H9 (cell line): ENCODE results near the gene MAGI1. TPM values are rescaled to one million over a fixed set of nuclear protein-coding genes. Genes with fewer than 3 reads are reported as not detected.

ENCODE experiments used
- DNase-seq: peaks from one replicate; pipeline ENCODE4 v3.0.0-alpha.2; 2017
- H2AFZ ChIP-seq: one replicate; pipeline ENCODE4 v1.6.1; 2013; ENCODE audit warnings: mild to moderate bottlenecking, low read length, control low read depth, moderate library complexity
- H2AK5ac ChIP-seq: 2 replicates; pipeline ENCODE4 v1.6.1; 2013; ENCODE audit warnings: low read length, control low read depth, mixed read lengths; ENCODE audit not compliant: insufficient read length
- H2BK120ac ChIP-seq: one replicate; pipeline ENCODE4 v1.6.1; 2013; ENCODE audit warnings: low read depth, mild to moderate bottlenecking, low read length, control low read depth, inconsistent platforms; ENCODE audit not compliant: poor library complexity, severe bottlenecking
- H2BK12ac ChIP-seq: 2 replicates; pipeline ENCODE4 v1.6.1; 2013; ENCODE audit warnings: low read length, control low read depth, mixed read lengths, low read depth; ENCODE audit not compliant: insufficient read length
- H2BK15ac ChIP-seq: 2 replicates; pipeline ENCODE4 v1.6.1; 2013; ENCODE audit warnings: low read depth, low read length, control low read depth
- H2BK20ac ChIP-seq: one replicate; pipeline ENCODE4 v1.6.1; 2013; ENCODE audit warnings: low read depth, mild to moderate bottlenecking, low read length, control low read depth, inconsistent platforms; ENCODE audit not compliant: poor library complexity, severe bottlenecking
- H2BK5ac ChIP-seq: 2 replicates; pipeline ENCODE4 v1.6.1; 2013; ENCODE audit warnings: low read length, control low read depth, mixed read lengths; ENCODE audit not compliant: insufficient read length
- H3K14ac ChIP-seq: 2 replicates; pipeline ENCODE4 v1.6.1; 2013; ENCODE audit warnings: low read length, control low read depth; ENCODE audit not compliant: insufficient read depth
- H3K18ac ChIP-seq: 2 replicates; pipeline ENCODE4 v1.6.1; 2013; ENCODE audit warnings: low read depth, mild to moderate bottlenecking, mixed read lengths, low read length, control low read depth; ENCODE audit not compliant: insufficient read length
- H3K23ac ChIP-seq: 2 replicates; pipeline ENCODE4 v1.6.1; 2013; ENCODE audit warnings: low read length, control low read depth, mixed read lengths, low read depth; ENCODE audit not compliant: insufficient read length
- H3K23me2 ChIP-seq: 2 replicates; pipeline ENCODE4 v1.6.1; 2013; ENCODE audit warnings: low read depth, mild to moderate bottlenecking, mixed read lengths, low read length, control low read depth; ENCODE audit not compliant: insufficient read length, poor library complexity, severe bottlenecking
- H3K27ac ChIP-seq: 2 replicates; pipeline ENCODE4 v1.5.1; 2013; ENCODE audit warnings: low read length, control low read depth, mixed read lengths, low read depth; ENCODE audit not compliant: insufficient read length
- H3K27me3 ChIP-seq: 2 replicates; pipeline ENCODE4 v1.6.1; 2013; ENCODE audit warnings: low read length, control low read depth, inconsistent platforms; ENCODE audit not compliant: insufficient read depth
- H3K4ac ChIP-seq: 2 replicates; pipeline ENCODE4 v1.6.1; 2013; ENCODE audit warnings: low read depth, mild to moderate bottlenecking, control low read depth, inconsistent platforms, low read length, moderate library complexity
- H3K4me1 ChIP-seq: 2 replicates; pipeline ENCODE4 v1.6.1; 2013; ENCODE audit warnings: low read length, control low read depth, inconsistent platforms; ENCODE audit not compliant: insufficient read depth
- H3K4me2 ChIP-seq: 2 replicates; pipeline ENCODE4 v1.6.1; 2013; ENCODE audit warnings: low read length, control low read depth, mixed read lengths; ENCODE audit not compliant: insufficient read length, insufficient read depth
- H3K56ac ChIP-seq: 2 replicates; pipeline ENCODE4 v1.6.1; 2013; ENCODE audit warnings: low read depth, mild to moderate bottlenecking, mixed read lengths, low read length, control low read depth; ENCODE audit not compliant: insufficient read length
- H3K79me1 ChIP-seq: 2 replicates; pipeline ENCODE4 v1.6.1; 2013; ENCODE audit warnings: low read depth, mild to moderate bottlenecking, moderate library complexity, low read length, control low read depth, inconsistent platforms; ENCODE audit not compliant: insufficient read depth, poor library complexity, severe bottlenecking
- H3K79me2 ChIP-seq: 2 replicates; pipeline ENCODE4 v1.6.1; 2013; ENCODE audit warnings: low read length, control low read depth, inconsistent platforms; ENCODE audit not compliant: insufficient read depth
- H3K9ac ChIP-seq: 2 replicates; pipeline ENCODE4 v1.6.1; 2013; ENCODE audit warnings: low read length, control low read depth, mixed read lengths; ENCODE audit not compliant: insufficient read length; ENCODE audit errors: extremely low read depth
- H3K9me3 ChIP-seq: one replicate; pipeline ENCODE4 v1.6.1; 2013; ENCODE audit warnings: low read depth, low read length, inconsistent platforms; ENCODE audit not compliant: control insufficient read depth
- H3T11ph ChIP-seq: one replicate; pipeline ENCODE4 v1.6.1; 2013; ENCODE audit warnings: mild to moderate bottlenecking, low read length, control low read depth, inconsistent platforms
- H4K20me1 ChIP-seq: one replicate; pipeline ENCODE4 v1.6.1; 2013; ENCODE audit not compliant: control insufficient read depth, insufficient read length, insufficient read depth
- H4K5ac ChIP-seq: 2 replicates; pipeline ENCODE4 v1.6.1; 2013; ENCODE audit warnings: low read depth, mild to moderate bottlenecking, mixed read lengths, low read length, control low read depth; ENCODE audit not compliant: insufficient read length
- H4K8ac ChIP-seq: replicated peaks from 2 replicates; pipeline ENCODE4 v1.6.1; 2013; ENCODE audit warnings: low read length, control low read depth, mixed read lengths, low read depth; ENCODE audit not compliant: insufficient read length
- H4K91ac ChIP-seq: 2 replicates; pipeline ENCODE4 v1.6.1; 2013; ENCODE audit warnings: low read depth, mild to moderate bottlenecking, moderate library complexity, mixed read lengths, low read length, control low read depth; ENCODE audit not compliant: insufficient read length
- H3K27ac Mint-ChIP-seq, 3 experiments: 2 replicates in 2 of 3; 3 replicates in 1 of 3; pipeline ENCODE4 v1.8.0; 2020 to 2021; ENCODE audit warnings: mixed read lengths in 3 of 3, mild to moderate bottlenecking in 1 of 3, moderate library complexity in 1 of 3
- H3K27me3 Mint-ChIP-seq: 2 replicates; pipeline ENCODE4 v1.8.0; 2021; ENCODE audit warnings: low read depth, mild to moderate bottlenecking, moderate library complexity, mixed read lengths
- H3K36me3 Mint-ChIP-seq, 3 experiments: 2 replicates in 2 of 3; 3 replicates in 1 of 3; pipeline ENCODE4 v1.8.0; 2020 to 2021; ENCODE audit warnings: low read depth in 3 of 3, mixed read lengths in 3 of 3; ENCODE audit not compliant: insufficient read depth in 1 of 3
- H3K4me1 Mint-ChIP-seq, 2 experiments: 2 replicates each; pipeline ENCODE4 v1.8.0; 2020; ENCODE audit warnings: mixed read lengths in 2 of 2
- H3K4me3 Mint-ChIP-seq, 2 experiments: 2 replicates in 1 of 2; 3 replicates in 1 of 2; pipeline ENCODE4 v1.8.0; 2020 to 2021; ENCODE audit warnings: mild to moderate bottlenecking in 2 of 2, mixed read lengths in 2 of 2, moderate library complexity in 1 of 2
- H3K9me3 Mint-ChIP-seq, 2 experiments: 2 replicates in 1 of 2; 3 replicates in 1 of 2; pipeline ENCODE4 v1.8.0; 2020; ENCODE audit warnings: mild to moderate bottlenecking in 2 of 2, mixed read lengths in 2 of 2, moderate library complexity in 1 of 2
- WGBS: extraction: QIAGEN DNeasy Blood & Tissue Kit; methylation state at CpG from one replicate; pipeline ENCODE4 v1.1.7; 2013; ENCODE audit warnings: missing lambda C conversion rate, low lambda C conversion rate, mixed read lengths; ENCODE audit not compliant: insufficient read length; ENCODE audit errors: extremely low coverage; 5-methylcytosine and 5-hydroxymethylcytosine counted together
- total RNA-seq: library from RNA; stranded (reverse); gene quantifications from 2 replicates; pipeline ENCODE4 v1.2.1, GENCODE V29; 2021
- TF ChIP-seq, protein P1 (sequence below): fragments of 200-600 bp; sonication (generic); conservative IDR thresholded peaks from 3 replicates; pipeline ENCODE4 v1.8.0; 2021; ENCODE audit warnings: antibody characterized with exemption, mild to moderate bottlenecking

MAGI1 gene
- total RNA-seq, 1 experiment from 2014 or later, result 65.7 TPM

- no peak overlapping the region for H3T11ph ChIP-seq
- no peak overlapping the region for H3K56ac ChIP-seq
- H4K5ac ChIP-seq, result no peak overlapping the region
- no peak overlapping the region for H2BK20ac ChIP-seq
- H3K9ac ChIP-seq, result no peak overlapping the region
- no peak overlapping the region for H2AK5ac ChIP-seq
- H3K14ac ChIP-seq, result no peak overlapping the region
- peaks cover 10% of the 10 kb centered on the region; the same call in 1 of the 2 replicates for H3K4me1 ChIP-seq
- H3K23ac ChIP-seq, result no peak overlapping the region
- peaks cover 2% of the 10 kb centered on the region; the same call in 1 of the 2 replicates for H3K79me2 ChIP-seq
- TF ChIP-seq, protein P1, sequence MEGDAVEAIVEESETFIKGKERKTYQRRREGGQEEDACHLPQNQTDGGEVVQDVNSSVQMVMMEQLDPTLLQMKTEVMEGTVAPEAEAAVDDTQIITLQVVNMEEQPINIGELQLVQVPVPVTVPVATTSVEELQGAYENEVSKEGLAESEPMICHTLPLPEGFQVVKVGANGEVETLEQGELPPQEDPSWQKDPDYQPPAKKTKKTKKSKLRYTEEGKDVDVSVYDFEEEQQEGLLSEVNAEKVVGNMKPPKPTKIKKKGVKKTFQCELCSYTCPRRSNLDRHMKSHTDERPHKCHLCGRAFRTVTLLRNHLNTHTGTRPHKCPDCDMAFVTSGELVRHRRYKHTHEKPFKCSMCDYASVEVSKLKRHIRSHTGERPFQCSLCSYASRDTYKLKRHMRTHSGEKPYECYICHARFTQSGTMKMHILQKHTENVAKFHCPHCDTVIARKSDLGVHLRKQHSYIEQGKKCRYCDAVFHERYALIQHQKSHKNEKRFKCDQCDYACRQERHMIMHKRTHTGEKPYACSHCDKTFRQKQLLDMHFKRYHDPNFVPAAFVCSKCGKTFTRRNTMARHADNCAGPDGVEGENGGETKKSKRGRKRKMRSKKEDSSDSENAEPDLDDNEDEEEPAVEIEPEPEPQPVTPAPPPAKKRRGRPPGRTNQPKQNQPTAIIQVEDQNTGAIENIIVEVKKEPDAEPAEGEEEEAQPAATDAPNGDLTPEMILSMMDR, result no peak
- Mint-ChIP-seq H3K4me3 (no peak overlapping the region), H3K9me3 (no peaks in the 10 kb centered on the region), H3K36me3 (peaks cover 0 to 2% (median 0%) of the 10 kb centered on the region in 3 experiments; a peak in 1 of 7 replicates), H3K27me3 (no peaks in the 10 kb centered on the region), H3K4me1 (peaks cover 45 to 59% of the 10 kb centered on the region in 2 experiments), H3K27ac (peak overlapping the region in 2 of 3 experiments; percentile 13 to 68; a peak in 2 of 7 replicates)
- WGBS, result no CpG with 5 or more reads among the region's 1 CpG
- no peak overlapping the region for H2BK15ac ChIP-seq
- no peak overlapping the region for H2BK12ac ChIP-seq
- DNase-seq, result no peak
- H3K4ac ChIP-seq, result no peak overlapping the region
- H4K20me1 ChIP-seq, result no peaks in the 10 kb centered on the region
- no peak overlapping the region for H3K27ac ChIP-seq
- no peak overlapping the region for H2BK120ac ChIP-seq
- H3K4me2 ChIP-seq, result no peak overlapping the region
- no peaks in the 10 kb centered on the region for H3K27me3 ChIP-seq
- H2BK5ac ChIP-seq, result no peak overlapping the region
- no peak overlapping the region for H4K91ac ChIP-seq
- no peak overlapping the region for H4K8ac ChIP-seq
- no peak overlapping the region for H2AFZ ChIP-seq
- H3K18ac ChIP-seq, result no peak overlapping the region
- no peaks in the 10 kb centered on the region for H3K23me2 ChIP-seq
- no peaks in the 10 kb centered on the region for H3K9me3 ChIP-seq
- H3K79me1 ChIP-seq, result peaks cover 3% of the 10 kb centered on the region
Observed at GRCh38 chr3:65927576-65927975, 111.1 kb downstream of the MAGI1 start.
